ENCODE measurements around the gene RNF123.

Gene RNF123

GRCh38 chr3:49689046-49689907 is at the start of gene RNF123, which contains the start of gene MST1:
RNF123 (plus strand) TSS chr3:49689557; CDS start chr3:49691166, 1,609 bp downstream.
MST1 (minus strand) TSS chr3:49689474; CDS start chr3:49688691, 783 bp downstream.
- H3K27me3 Mint-ChIP-seq (ENCODE audit: low read depth): no peaks in the 10 kb centered on the region
- peak within 1 kb of the TSS; percentile 98 for H3K4me3 Mint-ChIP-seq

GRCh38 chr3:49641292-49641691 is 48.1 kb upstream of the RNF123 start:
- Mint-ChIP-seq H3K27me3 (ENCODE audit: low read depth) (peaks cover under 1% of the 10 kb centered on the region), H3K27ac (no peak overlapping the region), H3K4me3 (no peak overlapping the region), H3K4me1 (ENCODE audit: low read depth) (peaks cover 3% of the 10 kb centered on the region), H3K9me3 (no peaks in the 10 kb centered on the region), H3K36me3 (ENCODE audit: low read depth) (no peaks in the 10 kb centered on the region)
- no peak for DNase-seq (ENCODE audit: low spot score)

More at GRCh38 chr3:49689046-49689907, at the start of gene RNF123, which contains the start of gene MST1:
- H3K9me3 Mint-ChIP-seq: no peaks in the 10 kb centered on the region
- DNase-seq (ENCODE audit: low spot score): peak; percentile 92
- peak within 1 kb of the TSS; percentile 89 for H3K27ac Mint-ChIP-seq
- peaks cover 17% of the 10 kb centered on the region for H3K4me1 Mint-ChIP-seq (ENCODE audit: low read depth)
- H3K36me3 Mint-ChIP-seq (ENCODE audit: low read depth): peaks cover 5% of the 10 kb centered on the region

GRCh38 chr3:49641921-49642707 is 47.2 kb upstream of the RNF123 start:
- Mint-ChIP-seq H3K27me3 (ENCODE audit: low read depth) (peaks cover 3% of the 10 kb centered on the region), H3K9me3 (no peaks in the 10 kb centered on the region), H3K27ac (no peak overlapping the region), H3K4me1 (ENCODE audit: low read depth) (peaks cover under 1% of the 10 kb centered on the region), H3K36me3 (ENCODE audit: low read depth) (no peaks in the 10 kb centered on the region), H3K4me3 (no peak overlapping the region)
- DNase-seq (ENCODE audit: low spot score): no peak

DNA sequence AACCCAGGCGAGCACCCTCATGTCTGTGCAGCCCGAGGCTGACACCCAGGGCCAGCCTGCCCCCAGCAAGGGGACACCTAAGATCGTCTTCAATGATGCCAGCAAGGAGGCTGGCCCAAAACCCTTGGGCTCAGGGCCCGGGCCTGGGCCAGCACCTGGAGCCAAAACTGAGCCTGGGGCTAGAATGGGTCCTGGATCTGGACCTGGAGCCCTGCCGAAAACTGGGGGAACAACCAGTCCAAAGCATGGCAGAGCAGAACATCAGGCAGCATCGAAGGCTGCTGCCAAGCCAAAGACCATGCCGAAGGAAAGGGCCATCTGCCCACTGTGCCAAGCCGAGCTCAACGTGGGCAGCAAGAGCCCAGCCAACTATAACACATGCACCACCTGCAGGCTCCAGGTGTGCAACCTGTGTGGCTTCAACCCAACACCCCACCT is 46.6 kb upstream of the RNF123 start:
- Mint-ChIP-seq H3K27ac (no peak overlapping the region), H3K4me3 (no peak overlapping the region), H3K27me3 (ENCODE audit: low read depth) (peaks cover 3% of the 10 kb centered on the region), H3K4me1 (ENCODE audit: low read depth) (no peaks in the 10 kb centered on the region), H3K9me3 (no peaks in the 10 kb centered on the region), H3K36me3 (ENCODE audit: low read depth) (no peaks in the 10 kb centered on the region)
- DNase-seq (ENCODE audit: low spot score): no peak

- Mint-ChIP-seq H3K36me3 (ENCODE audit: low read depth) (no peaks in the 10 kb centered on the region), H3K27ac (no peak overlapping the region), H3K27me3 (ENCODE audit: low read depth) (peaks cover 3% of the 10 kb centered on the region), H3K9me3 (no peaks in the 10 kb centered on the region), H3K4me1 (ENCODE audit: low read depth) (no peaks in the 10 kb centered on the region), H3K4me3 (no peak overlapping the region)
- DNase-seq (ENCODE audit: low spot score): no peak
Observed at GRCh38 chr3:49644684-49645083, 44.7 kb upstream of the RNF123 start.

GRCh38 chr3:49646236-49646635 is 43.1 kb upstream of the RNF123 start:
- Mint-ChIP-seq H3K4me1 (ENCODE audit: low read depth) (no peaks in the 10 kb centered on the region), H3K27me3 (ENCODE audit: low read depth) (peaks cover 3% of the 10 kb centered on the region), H3K9me3 (no peaks in the 10 kb centered on the region), H3K36me3 (ENCODE audit: low read depth) (no peaks in the 10 kb centered on the region), H3K4me3 (no peak overlapping the region), H3K27ac (no peak overlapping the region)
- no peak for DNase-seq (ENCODE audit: low spot score)

- Mint-ChIP-seq H3K9me3 (no peaks in the 10 kb centered on the region), H3K4me3 (no peak overlapping the region), H3K36me3 (ENCODE audit: low read depth) (no peaks in the 10 kb centered on the region), H3K27ac (no peak overlapping the region), H3K4me1 (ENCODE audit: low read depth) (no peaks in the 10 kb centered on the region), H3K27me3 (ENCODE audit: low read depth) (peaks cover 3% of the 10 kb centered on the region)
- no peak for DNase-seq (ENCODE audit: low spot score)
Observed at GRCh38 chr3:49647741-49648140, 41.6 kb upstream of the RNF123 start.

DNA sequence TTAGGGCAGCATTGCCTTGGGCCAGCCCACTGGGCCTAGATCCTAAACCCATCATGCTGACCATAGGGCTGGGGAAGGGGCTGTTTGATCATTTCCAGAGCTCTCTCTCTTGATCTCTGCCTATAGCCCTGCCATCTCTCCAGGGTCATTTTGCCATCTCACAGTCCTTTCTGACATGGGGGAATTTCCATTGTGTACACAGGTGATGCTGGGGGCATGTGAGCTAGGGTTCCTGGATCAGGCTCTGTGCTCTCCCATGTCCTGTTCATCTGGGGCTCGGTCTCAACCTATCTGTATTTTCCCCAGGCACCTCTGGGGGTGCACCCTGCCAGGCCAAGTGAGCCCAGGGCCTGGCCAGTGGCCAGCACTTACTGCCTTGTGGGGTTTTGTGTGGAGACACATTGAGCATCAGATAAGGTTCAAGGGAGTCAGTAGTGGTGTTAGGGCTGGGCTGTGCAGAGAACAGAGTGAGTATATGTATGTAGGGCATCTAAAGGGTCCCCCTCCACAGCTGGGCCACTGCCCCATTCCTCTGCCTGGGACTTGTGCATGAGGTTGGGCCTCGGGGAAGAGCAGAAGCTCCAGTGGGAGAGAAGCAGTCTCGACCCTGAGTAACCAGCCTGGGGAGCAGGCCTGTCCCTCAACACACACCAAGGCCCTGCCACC is 40.9 kb upstream of the RNF123 start:
- H3K36me3 Mint-ChIP-seq (ENCODE audit: low read depth): no peaks in the 10 kb centered on the region
- H3K4me3 Mint-ChIP-seq: no peak overlapping the region

DNA sequence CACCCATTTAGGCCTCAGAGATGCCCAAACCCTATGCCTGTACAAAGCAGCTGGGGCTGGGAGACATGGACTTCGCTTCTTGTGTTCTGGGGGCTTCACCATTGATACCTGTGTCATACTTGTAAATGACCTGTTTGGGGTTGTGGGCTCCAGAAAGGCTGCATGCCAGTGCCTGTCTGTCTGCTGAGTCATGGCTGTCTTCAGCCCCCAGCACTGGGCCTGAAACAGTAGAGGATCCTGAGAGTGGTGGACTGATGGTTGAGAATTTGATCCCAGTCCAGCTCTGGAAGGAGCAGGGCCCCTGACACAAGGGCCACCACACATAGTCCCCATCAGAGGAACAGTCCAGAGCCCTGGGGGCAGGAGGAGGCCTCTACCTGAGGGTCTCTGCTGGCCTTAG is 39.8 kb upstream of the RNF123 start:
- no peak overlapping the region for H3K27ac Mint-ChIP-seq
- H3K9me3 Mint-ChIP-seq: no peaks in the 10 kb centered on the region
- H3K4me3 Mint-ChIP-seq: no peak overlapping the region
- peaks cover 3% of the 10 kb centered on the region for H3K27me3 Mint-ChIP-seq (ENCODE audit: low read depth)
- H3K36me3 Mint-ChIP-seq (ENCODE audit: low read depth): no peaks in the 10 kb centered on the region
- no peaks in the 10 kb centered on the region for H3K4me1 Mint-ChIP-seq (ENCODE audit: low read depth)
- DNase-seq (ENCODE audit: low spot score): no peak

More for the DNA sequence above, 40.9 kb upstream of the RNF123 start:
- no peak overlapping the region for H3K27ac Mint-ChIP-seq
- no peaks in the 10 kb centered on the region for H3K4me1 Mint-ChIP-seq (ENCODE audit: low read depth)
- no peak for DNase-seq (ENCODE audit: low spot score)
- peaks cover 3% of the 10 kb centered on the region for H3K27me3 Mint-ChIP-seq (ENCODE audit: low read depth)
- no peaks in the 10 kb centered on the region for H3K9me3 Mint-ChIP-seq

- Mint-ChIP-seq H3K4me3 (no peak overlapping the region), H3K9me3 (no peaks in the 10 kb centered on the region), H3K27ac (no peak overlapping the region), H3K4me1 (ENCODE audit: low read depth) (no peaks in the 10 kb centered on the region), H3K27me3 (ENCODE audit: low read depth) (peaks cover 3% of the 10 kb centered on the region), H3K36me3 (ENCODE audit: low read depth) (no peaks in the 10 kb centered on the region)
- no peak for DNase-seq (ENCODE audit: low spot score)
Observed at GRCh38 chr3:49650177-49650576, 39.2 kb upstream of the RNF123 start.

DNA sequence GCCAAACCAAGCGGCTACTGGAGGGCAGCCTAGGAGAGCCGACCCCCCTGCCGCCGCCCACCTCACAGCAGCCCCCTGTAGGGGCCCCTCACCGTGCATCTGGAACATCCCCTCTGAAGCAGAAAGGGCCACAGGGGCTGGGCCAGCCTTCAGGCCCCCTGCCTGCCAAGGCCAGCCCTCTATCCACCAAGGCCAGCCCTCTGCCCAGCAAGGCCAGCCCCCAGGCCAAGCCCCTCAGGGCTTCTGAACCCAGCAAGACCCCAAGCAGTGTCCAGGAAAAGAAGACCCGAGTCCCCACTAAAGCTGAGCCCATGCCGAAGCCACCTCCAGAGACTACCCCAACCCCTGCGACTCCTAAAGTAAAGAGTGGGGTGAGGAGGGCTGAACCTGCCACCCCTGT is 38.7 kb upstream of the RNF123 start:
- Mint-ChIP-seq H3K36me3 (ENCODE audit: low read depth) (no peaks in the 10 kb centered on the region), H3K27me3 (ENCODE audit: low read depth) (peaks cover 3% of the 10 kb centered on the region), H3K4me1 (ENCODE audit: low read depth) (no peaks in the 10 kb centered on the region), H3K4me3 (no peak overlapping the region), H3K27ac (no peak overlapping the region), H3K9me3 (no peaks in the 10 kb centered on the region)
- no peak for DNase-seq (ENCODE audit: low spot score)

- DNase-seq (ENCODE audit: low spot score): no peak
- Mint-ChIP-seq H3K9me3 (no peaks in the 10 kb centered on the region), H3K27ac (no peak overlapping the region), H3K4me3 (no peak overlapping the region), H3K4me1 (ENCODE audit: low read depth) (no peaks in the 10 kb centered on the region), H3K36me3 (ENCODE audit: low read depth) (no peaks in the 10 kb centered on the region), H3K27me3 (ENCODE audit: low read depth) (no peaks in the 10 kb centered on the region)
Observed at GRCh38 chr3:49652218-49652902, 37.0 kb upstream of the RNF123 start.

DNA sequence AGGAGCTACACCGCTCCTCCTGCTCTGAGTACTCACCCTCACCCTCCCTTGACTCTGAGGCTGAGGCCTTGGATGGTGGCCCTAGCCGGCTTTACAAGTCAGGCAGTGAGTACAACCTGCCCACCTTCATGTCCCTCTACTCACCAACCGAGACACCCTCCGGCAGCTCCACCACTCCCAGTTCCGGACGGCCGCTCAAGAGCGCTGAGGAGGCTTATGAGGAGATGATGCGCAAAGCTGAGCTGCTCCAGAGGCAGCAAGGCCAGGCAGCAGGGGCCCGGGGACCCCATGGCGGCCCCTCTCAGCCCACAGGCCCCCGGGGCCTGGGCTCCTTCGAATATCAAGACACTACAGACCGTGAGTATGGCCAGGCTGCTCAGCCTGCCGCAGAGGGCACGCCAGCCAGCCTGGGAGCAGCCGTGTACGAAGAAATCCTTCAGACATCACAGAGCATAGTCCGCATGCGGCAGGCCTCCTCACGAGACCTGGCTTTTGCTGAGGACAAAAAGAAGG is 36.4 kb upstream of the RNF123 start:
- Mint-ChIP-seq H3K36me3 (ENCODE audit: low read depth) (no peaks in the 10 kb centered on the region), H3K27me3 (ENCODE audit: low read depth) (no peaks in the 10 kb centered on the region), H3K9me3 (no peaks in the 10 kb centered on the region), H3K27ac (no peak overlapping the region), H3K4me3 (no peak overlapping the region), H3K4me1 (ENCODE audit: low read depth) (no peaks in the 10 kb centered on the region)
- no peak for DNase-seq (ENCODE audit: low spot score)
